HepG2 (cell line): Measurements from ENCODE around the gene SAPCD1. TPM values are rescaled to one million over a fixed set of nuclear protein-coding genes. Genes with fewer than 3 reads are reported as not detected.
A peak's percentile ranks its signal among the peaks of the same experiment; 100 is the strongest.

ENCODE experiments used
- BCL6 ChIP-seq: IDR thresholded peaks from 2 replicates; pipeline ENCODE4 v1.6.1; 2016; ENCODE audit warnings: missing genetic modification reagents, missing compliant biosample characterization
- CTCF ChIP-seq: sonication (generic); formaldehyde crosslinking; IDR thresholded peaks from 2 replicates; pipeline ENCODE4 v1.5.0; 2020; ENCODE audit warnings: mild to moderate bottlenecking, missing genetic modification reagents, moderate library complexity
- ETV5 ChIP-seq: IDR thresholded peaks from 2 replicates; pipeline ENCODE4 v1.6.1; 2018; ENCODE audit warnings: missing biosample characterization, missing genetic modification reagents, inconsistent platforms, borderline replicate concordance
- HDAC6 ChIP-seq: fragments of 200-600 bp; sonication (generic); IDR thresholded peaks from 2 replicates; pipeline ENCODE4 v1.7.0; 2017; ENCODE audit warnings: mild to moderate bottlenecking, antibody characterized with exemption, low read length, low read depth
- HES4 ChIP-seq: sonication (generic); formaldehyde crosslinking; IDR thresholded peaks from 2 replicates; pipeline ENCODE4 v1.9.0; 2021; ENCODE audit warnings: mild to moderate bottlenecking, missing genetic modification reagents, borderline replicate concordance
- HOXA3 ChIP-seq: sonication (generic); formaldehyde crosslinking; IDR thresholded peaks from 2 replicates; pipeline ENCODE4 v1.5.0; 2020; ENCODE audit warnings: missing genetic modification reagents
- ISL2 ChIP-seq: sonication (generic); formaldehyde crosslinking; IDR thresholded peaks from 2 replicates; pipeline ENCODE4 v1.5.0; 2020; ENCODE audit warnings: missing genetic modification reagents
- KDM3A ChIP-seq: IDR thresholded peaks from 2 replicates; pipeline ENCODE4 v1.6.1; 2018; ENCODE audit warnings: low read depth, missing compliant biosample characterization
- KLF12 ChIP-seq: sonication (generic); formaldehyde crosslinking; IDR thresholded peaks from 2 replicates; pipeline ENCODE4 v1.4.0; 2020; ENCODE audit warnings: missing genetic modification reagents, borderline replicate concordance
- KLF9 ChIP-seq: IDR thresholded peaks from 2 replicates; pipeline ENCODE4 v1.6.1; 2016; ENCODE audit warnings: low read depth
- LBX2 ChIP-seq: sonication (generic); formaldehyde crosslinking; IDR thresholded peaks from 2 replicates; pipeline ENCODE4 v1.5.0; 2020; ENCODE audit warnings: missing genetic modification reagents, mild to moderate bottlenecking, borderline replicate concordance
- MTF2 ChIP-seq: sonication (generic); formaldehyde crosslinking; IDR thresholded peaks from 2 replicates; pipeline ENCODE4 v1.5.0; 2020; ENCODE audit warnings: missing genetic modification reagents, borderline replicate concordance
- NR2F2 ChIP-seq: IDR thresholded peaks from 2 replicates; pipeline ENCODE4 v1.6.1; 2012; ENCODE audit warnings: low read depth, inconsistent platforms, borderline replicate concordance
- PLRG1 ChIP-seq: fragments of 450-650 bp; conservative IDR thresholded peaks from 2 replicates; pipeline ENCODE4 v1.6.1; 2016
- POGZ ChIP-seq: sonication (generic); formaldehyde crosslinking; IDR thresholded peaks from 2 replicates; pipeline ENCODE4 v1.4.0; 2020; ENCODE audit warnings: mild to moderate bottlenecking, missing genetic modification reagents
- PTBP1 ChIP-seq: fragments of 200-400 bp; formaldehyde crosslinking; IDR thresholded peaks from 2 replicates; pipeline ENCODE4 v1.6.1; 2018; ENCODE audit warnings: low read length, low read depth; ENCODE audit not compliant: poor library complexity, severe bottlenecking
- SMYD3 ChIP-seq: sonication (generic); formaldehyde crosslinking; IDR thresholded peaks from 2 replicates; pipeline ENCODE4 v1.8.1; 2023; ENCODE audit warnings: mild to moderate bottlenecking, missing genetic modification reagents
- YEATS2 ChIP-seq: sonication (generic); formaldehyde crosslinking; IDR thresholded peaks from 2 replicates; pipeline ENCODE4 v1.4.0; 2020; ENCODE audit warnings: missing genetic modification reagents, borderline replicate concordance
- ZFP36 ChIP-seq: fragments of 150-350 bp; IDR thresholded peaks from 2 replicates; pipeline ENCODE4 v1.6.1; 2018; ENCODE audit warnings: borderline replicate concordance, low read length, low read depth; ENCODE audit not compliant: partially characterized antibody
- ZFP62 ChIP-seq: sonication (generic); formaldehyde crosslinking; IDR thresholded peaks from 2 replicates; pipeline ENCODE4 v1.4.0; 2020; ENCODE audit warnings: missing genetic modification reagents
- ZNF121 ChIP-seq: sonication (generic); formaldehyde crosslinking; IDR thresholded peaks from 2 replicates; pipeline ENCODE4 v1.5.0; 2020; ENCODE audit warnings: mild to moderate bottlenecking, missing genetic modification reagents
- ZNF160 ChIP-seq: sonication (generic); formaldehyde crosslinking; IDR thresholded peaks from 2 replicates; pipeline ENCODE4 v1.8.0; 2022; ENCODE audit warnings: mild to moderate bottlenecking, inconsistent platforms, missing genetic modification reagents
- ZNF180 ChIP-seq: sonication (generic); formaldehyde crosslinking; IDR thresholded peaks from 2 replicates; pipeline ENCODE4 v1.4.0; 2020; ENCODE audit warnings: low read depth, missing genetic modification reagents, borderline replicate concordance
- ZNF235 ChIP-seq: sonication (generic); formaldehyde crosslinking; IDR thresholded peaks from 2 replicates; pipeline ENCODE4 v1.8.1; 2023; ENCODE audit warnings: mild to moderate bottlenecking, missing genetic modification reagents, borderline replicate concordance
- ZNF253 ChIP-seq: sonication (generic); formaldehyde crosslinking; IDR thresholded peaks from 2 replicates; pipeline ENCODE4 v1.8.0; 2022; ENCODE audit warnings: mild to moderate bottlenecking, missing genetic modification reagents, borderline replicate concordance
- ZNF460 ChIP-seq: sonication (generic); formaldehyde crosslinking; IDR thresholded peaks from 2 replicates; pipeline ENCODE4 v1.5.1; 2020; ENCODE audit warnings: missing genetic modification reagents, mild to moderate bottlenecking, borderline replicate concordance
- ZNF776 ChIP-seq: sonication (generic); formaldehyde crosslinking; IDR thresholded peaks from 2 replicates; pipeline ENCODE4 v1.4.0; 2020; ENCODE audit warnings: mild to moderate bottlenecking, missing genetic modification reagents
- ZNF816 ChIP-seq: sonication (generic); formaldehyde crosslinking; IDR thresholded peaks from 2 replicates; pipeline ENCODE4 v1.8.0; 2022; ENCODE audit warnings: missing genetic modification reagents, mild to moderate bottlenecking, borderline replicate concordance
- ZNF850 ChIP-seq: sonication (generic); formaldehyde crosslinking; conservative IDR thresholded peaks from 2 replicates; pipeline ENCODE4 v1.9.0; 2021; ENCODE audit warnings: mild to moderate bottlenecking, missing genetic modification reagents
- polyA plus RNA-seq, 8 experiments: library from polyadenylated mRNA; depleted of rRNA in 3 of 8; stranded (reverse) in 7 of 8; unstranded in 1 of 8; fragments of >200 nt; fragmentation: Illumina TruSeq in 4 of 8; extraction: Trizol in 4 of 8; gene quantifications; 2 replicates each; pipeline versions ENCODE4 v1.2.1 to v1.2.3, GENCODE V29; 2011 to 2016; ENCODE audit warnings: low read depth in 4 of 8, missing spikeins in 1 of 8, mixed read lengths in 1 of 8; ENCODE audit not compliant: insufficient read depth in 1 of 8
- total RNA-seq, 5 experiments: library from RNA; depleted of rRNA; stranded (reverse); fragments of >200 nt; fragmentation: Illumina TruSeq; extraction: Trizol; gene quantifications; 2 replicates each; pipeline ENCODE4 v1.2.3, GENCODE V29; 2016; ENCODE audit warnings: low read depth in 1 of 5
- TF ChIP-seq, protein P1 (sequence below): sonication (generic); formaldehyde crosslinking; IDR thresholded peaks from 2 replicates; pipeline ENCODE4 v1.4.0; 2020; ENCODE audit warnings: mild to moderate bottlenecking, missing genetic modification reagents

SAPCD1 gene
- total and polyA plus RNA-seq, 2 of the 13 experiments (the other 11 are each of a cell fraction or from before 2014, with no cell fraction given), result 2.5 to 3.9 TPM

GRCh38 chr6:31776989-31777666, 14.7 kb downstream of the SAPCD1 start, which contains the start of gene VWA7 (continued):
- peak; percentile 55; the same call in 1 of the 2 replicates for TF ChIP-seq KLF9 (CRISPR knock-in tag)
- TF ChIP-seq MTF2, result no peak
- TF ChIP-seq ZNF235 (CRISPR knock-in tag), result no peak
- peak; percentile 72; the same call in 1 of the 2 replicates for TF ChIP-seq KDM3A
- TF ChIP-seq SMYD3 (CRISPR knock-in tag), result no peak
- no peak for TF ChIP-seq ZNF180
- peak; percentile 47; the same call in 1 of the 2 replicates for TF ChIP-seq ETV5 (CRISPR knock-in tag)
- no peak; the same call in 1 of the 2 replicates for TF ChIP-seq YEATS2 (CRISPR knock-in tag)
- no peak for TF ChIP-seq KLF12 (CRISPR knock-in tag)
- TF ChIP-seq CTCF (CRISPR knock-in tag), result peak; percentile 26
- TF ChIP-seq ZNF816 (CRISPR knock-in tag), result no peak
- no peak for TF ChIP-seq ZNF776
- TF ChIP-seq LBX2, result 0 out of 2 replicates have a peak, but pooled peaks have one; percentile 53
- no peak for TF ChIP-seq HDAC6
- TF ChIP-seq BCL6 (CRISPR knock-in tag), result peak; percentile 72; the same call in 1 of the 2 replicates
- TF ChIP-seq ZNF850 (CRISPR knock-in tag), result 0 out of 2 replicates have a peak, but pooled peaks have one; percentile 82
- no peak for TF ChIP-seq ZFP36
- TF ChIP-seq, protein P1, sequence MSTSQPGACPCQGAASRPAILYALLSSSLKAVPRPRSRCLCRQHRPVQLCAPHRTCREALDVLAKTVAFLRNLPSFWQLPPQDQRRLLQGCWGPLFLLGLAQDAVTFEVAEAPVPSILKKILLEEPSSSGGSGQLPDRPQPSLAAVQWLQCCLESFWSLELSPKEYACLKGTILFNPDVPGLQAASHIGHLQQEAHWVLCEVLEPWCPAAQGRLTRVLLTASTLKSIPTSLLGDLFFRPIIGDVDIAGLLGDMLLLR (CRISPR knock-in tag), result peak; percentile 53; the same call in 1 of the 2 replicates
- peak; percentile 65; the same call in 1 of the 2 replicates for TF ChIP-seq NR2F2
- peak; percentile 76 for TF ChIP-seq HOXA3
- TF ChIP-seq POGZ (CRISPR knock-in tag), result peak; percentile 37; the same call in 1 of the 2 replicates
- TF ChIP-seq ISL2 (CRISPR knock-in tag), result peak; percentile 66
- no peak for TF ChIP-seq HES4
- TF ChIP-seq ZNF460 (CRISPR knock-in tag), result peak; percentile 56; the same call in 1 of the 2 replicates
- no peak for TF ChIP-seq ZNF253 (CRISPR knock-in tag)
- TF ChIP-seq ZNF121, result peak; percentile 51; the same call in 1 of the 2 replicates
- TF ChIP-seq ZFP62 (CRISPR knock-in tag), result no peak
- no peak for TF ChIP-seq ZNF160 (CRISPR knock-in tag)
- TF ChIP-seq PTBP1, result no peak
- TF ChIP-seq PLRG1, result no peak
